Uterine smooth muscle cell (primary cell): ENCODE data around the gene GPRC5B. TPM values are rescaled to one million over a fixed set of nuclear protein-coding genes. Genes with fewer than 3 reads are reported as not detected.

ENCODE experiments used
- total RNA-seq: library from RNA; depleted of rRNA; stranded (reverse); fragments of >200 nt; gene quantifications from 2 replicates; pipeline ENCODE4 v1.2.3, GENCODE V29; 2014

GPRC5B gene, protein sequence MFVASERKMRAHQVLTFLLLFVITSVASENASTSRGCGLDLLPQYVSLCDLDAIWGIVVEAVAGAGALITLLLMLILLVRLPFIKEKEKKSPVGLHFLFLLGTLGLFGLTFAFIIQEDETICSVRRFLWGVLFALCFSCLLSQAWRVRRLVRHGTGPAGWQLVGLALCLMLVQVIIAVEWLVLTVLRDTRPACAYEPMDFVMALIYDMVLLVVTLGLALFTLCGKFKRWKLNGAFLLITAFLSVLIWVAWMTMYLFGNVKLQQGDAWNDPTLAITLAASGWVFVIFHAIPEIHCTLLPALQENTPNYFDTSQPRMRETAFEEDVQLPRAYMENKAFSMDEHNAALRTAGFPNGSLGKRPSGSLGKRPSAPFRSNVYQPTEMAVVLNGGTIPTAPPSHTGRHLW
- 0.55 and 1.1 TPM in 2 replicates for total RNA-seq

DNA sequence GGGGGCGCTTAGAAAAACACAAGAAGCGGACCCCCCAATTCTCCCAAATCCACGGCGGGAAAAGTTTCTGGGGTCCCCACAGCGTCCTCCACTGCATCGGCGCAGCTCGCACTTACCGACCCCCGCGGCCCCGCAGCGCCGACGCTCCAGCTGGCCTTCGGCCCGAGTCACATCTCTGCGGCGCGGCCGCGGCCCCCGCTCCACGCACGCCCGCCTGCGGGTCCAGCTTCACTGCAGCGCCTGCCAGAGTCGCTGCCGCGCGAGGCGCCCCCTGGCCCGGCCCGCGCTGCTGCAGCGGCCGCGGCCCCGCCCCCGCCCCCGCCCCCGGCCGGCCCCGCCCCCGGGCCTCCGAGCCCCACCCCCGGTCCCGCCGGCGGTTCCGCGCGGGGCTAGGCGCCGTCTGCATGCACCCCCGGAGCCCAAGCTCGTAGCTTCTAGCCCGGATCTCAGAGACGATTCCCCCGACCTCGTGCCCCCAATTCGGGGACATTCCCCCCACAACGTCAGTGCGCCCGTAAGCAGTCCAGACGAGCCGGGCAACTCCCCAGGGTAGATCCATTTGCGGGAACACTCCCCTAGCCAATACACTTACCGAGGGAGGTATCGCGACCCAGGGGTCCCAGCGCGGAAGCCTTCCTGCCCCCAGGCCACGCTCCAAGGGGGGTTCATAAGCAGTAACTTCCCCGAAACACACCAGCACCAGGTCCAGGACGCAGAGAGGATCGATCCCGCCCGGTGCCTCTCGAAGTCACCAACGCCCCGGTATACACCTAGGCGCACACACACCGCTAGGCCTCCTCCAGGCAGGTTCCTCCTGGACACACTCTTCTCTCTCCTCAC is at the start of gene GPRC5B:
TSS of gene GPRC5B (minus strand) at position 238 of the 840 bp plus-strand sequence. CDS start 12,003 bp downstream, outside the sequence.

Other genes with a start within 250 kb of the GPRC5B start
- 9.7 and 11.6 TPM in 2 replicates for gene KNOP1, start 166.6 kb downstream of the GPRC5B start, total RNA-seq
- 6.0 and 6.9 TPM in 2 replicates for gene IQCK, start 166.6 kb downstream of the GPRC5B start, total RNA-seq
- not detected in 2 replicates for gene GPR139, start 189.0 kb upstream of the GPRC5B start, total RNA-seq